Measurements from ENCODE around the gene RAD51B.
A peak's percentile ranks its signal among the peaks of the same experiment; 100 is the strongest.

The RAD51B gene

GRCh38 chr14:68393259-68393658 lies 573.7 kb downstream of the RAD51B start:
- peak overlapping the region in 1 of 3 experiments; percentile 34 for H3K4me3 Mint-ChIP-seq

GRCh38 chr14:68394118-68394763 lies 574.7 kb downstream of the RAD51B start:
- Mint-ChIP-seq H3K9me3 (no peaks in the 10 kb centered on the region), H3K4me3 (peak overlapping the region in 1 of 3 experiments; percentile 12), H3K36me3 (ENCODE audit: low read depth) (no peaks in the 10 kb centered on the region), H3K27me3 (ENCODE audit: low read depth) (no peaks in the 10 kb centered on the region), H3K4me1 (peaks cover 93% of the 10 kb centered on the region), H3K27ac (peak overlapping the region; percentile 97 to 98 (median 97))
- TF ChIP-seq CTCF (IDR thresholded peaks at IDR 0.05; ENCODE audit: unreplicated experiment in 3 of 3) = no peak

More at GRCh38 chr14:68393259-68393658, 573.7 kb downstream of the RAD51B start:
- TF ChIP-seq CTCF (IDR thresholded peaks at IDR 0.05; ENCODE audit: unreplicated experiment in 3 of 3) = no peak
- Mint-ChIP-seq H3K27me3 (ENCODE audit: low read depth) (no peaks in the 10 kb centered on the region), H3K9me3 (no peaks in the 10 kb centered on the region), H3K27ac (peak overlapping the region; percentile 97 to 98 (median 97)), H3K4me1 (peaks cover 90% of the 10 kb centered on the region), H3K36me3 (ENCODE audit: low read depth) (no peaks in the 10 kb centered on the region)

GRCh38 chr14:68394764-68395143 lies 575.2 kb downstream of the RAD51B start:
- Mint-ChIP-seq H3K36me3 (ENCODE audit: low read depth) (no peaks in the 10 kb centered on the region), H3K4me3 (peak overlapping the region in 2 of 3 experiments; percentile 0 to 1), H3K27ac (peak overlapping the region; percentile 97 to 98 (median 97)), H3K4me1 (peaks cover 94% of the 10 kb centered on the region), H3K9me3 (no peaks in the 10 kb centered on the region), H3K27me3 (ENCODE audit: low read depth) (no peaks in the 10 kb centered on the region)
- no peak for TF ChIP-seq CTCF (IDR thresholded peaks at IDR 0.05; ENCODE audit: unreplicated experiment in 3 of 3)

GRCh38 chr14:68395604-68396003 lies 576.0 kb downstream of the RAD51B start:
- Mint-ChIP-seq H3K9me3 (no peaks in the 10 kb centered on the region), H3K27me3 (ENCODE audit: low read depth) (no peaks in the 10 kb centered on the region), H3K4me1 (peaks cover 94% of the 10 kb centered on the region), H3K27ac (peak overlapping the region; percentile 97 to 98 (median 97)), H3K4me3 (peak overlapping the region in 2 of 3 experiments; percentile 28 to 29), H3K36me3 (ENCODE audit: low read depth) (no peaks in the 10 kb centered on the region)
- TF ChIP-seq CTCF (IDR thresholded peaks at IDR 0.05; ENCODE audit: unreplicated experiment in 3 of 3) = no peak

- TF ChIP-seq CTCF (IDR thresholded peaks at IDR 0.05; ENCODE audit: unreplicated experiment in 3 of 3) = no peak
- peak overlapping the region; percentile 97 to 98 (median 97) for H3K27ac Mint-ChIP-seq
- no peak overlapping the region for H3K4me3 Mint-ChIP-seq
- H3K9me3 Mint-ChIP-seq = no peaks in the 10 kb centered on the region
- H3K27me3 Mint-ChIP-seq (ENCODE audit: low read depth) = no peaks in the 10 kb centered on the region
- H3K36me3 Mint-ChIP-seq (ENCODE audit: low read depth) = no peaks in the 10 kb centered on the region
- H3K4me1 Mint-ChIP-seq = peaks cover 94% of the 10 kb centered on the region
Observed at GRCh38 chr14:68396461-68396860, 576.9 kb downstream of the RAD51B start.

- no peak for TF ChIP-seq CTCF (IDR thresholded peaks at IDR 0.05; ENCODE audit: unreplicated experiment in 3 of 3)
- H3K9me3 Mint-ChIP-seq = no peaks in the 10 kb centered on the region
- H3K27me3 Mint-ChIP-seq (ENCODE audit: low read depth) = no peaks in the 10 kb centered on the region
Observed at GRCh38 chr14:68397371-68397811, 577.8 kb downstream of the RAD51B start.

More at GRCh38 chr14:68397371-68397811, 577.8 kb downstream of the RAD51B start:
- Mint-ChIP-seq H3K4me3 (peak overlapping the region in 1 of 3 experiments; percentile 10), H3K36me3 (ENCODE audit: low read depth) (no peaks in the 10 kb centered on the region), H3K4me1 (peaks cover 93% of the 10 kb centered on the region), H3K27ac (peak overlapping the region; percentile 97 to 98 (median 97))

Data from nephron (organoid).